ENCODE results near the gene LGR6. TPM values are rescaled to one million over a fixed set of nuclear protein-coding genes. Genes with fewer than 3 reads are reported as not detected.

LGR6 gene
- total RNA-seq, 4 donors from 2014 or later = 0.12 to 2.8 (median 0.48) TPM

DNA sequence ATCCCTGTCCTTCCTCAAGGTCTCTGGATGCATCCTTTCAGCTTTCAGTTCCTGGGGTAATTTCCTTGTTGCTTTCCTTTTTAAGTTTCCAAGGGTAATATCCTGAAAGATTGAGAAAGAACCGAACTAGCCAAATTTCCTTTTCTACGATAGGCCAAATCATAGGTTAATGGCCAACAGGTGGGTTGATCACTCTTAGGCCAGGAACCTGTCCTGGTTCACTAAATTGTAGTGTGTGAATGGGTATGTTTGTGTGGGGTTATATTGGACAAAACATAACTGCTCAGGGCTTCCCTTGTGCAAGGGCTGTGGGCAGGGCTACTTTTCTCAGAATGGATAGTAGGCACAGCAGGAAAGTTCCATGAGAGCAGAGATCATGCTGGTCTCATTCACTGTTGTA lies 131.0 kb downstream of the LGR6 start:
- Histone ChIP-seq H3K27ac (no peak overlapping the region), H3K4me3 (no peak overlapping the region), H3K27me3 (no peaks in the 10 kb centered on the region), H3K9me3 (no peaks in the 10 kb centered on the region), H3K36me3 (no peaks in the 10 kb centered on the region), H3K4me1 (no peaks in the 10 kb centered on the region)
- TF ChIP-seq, protein P1, sequence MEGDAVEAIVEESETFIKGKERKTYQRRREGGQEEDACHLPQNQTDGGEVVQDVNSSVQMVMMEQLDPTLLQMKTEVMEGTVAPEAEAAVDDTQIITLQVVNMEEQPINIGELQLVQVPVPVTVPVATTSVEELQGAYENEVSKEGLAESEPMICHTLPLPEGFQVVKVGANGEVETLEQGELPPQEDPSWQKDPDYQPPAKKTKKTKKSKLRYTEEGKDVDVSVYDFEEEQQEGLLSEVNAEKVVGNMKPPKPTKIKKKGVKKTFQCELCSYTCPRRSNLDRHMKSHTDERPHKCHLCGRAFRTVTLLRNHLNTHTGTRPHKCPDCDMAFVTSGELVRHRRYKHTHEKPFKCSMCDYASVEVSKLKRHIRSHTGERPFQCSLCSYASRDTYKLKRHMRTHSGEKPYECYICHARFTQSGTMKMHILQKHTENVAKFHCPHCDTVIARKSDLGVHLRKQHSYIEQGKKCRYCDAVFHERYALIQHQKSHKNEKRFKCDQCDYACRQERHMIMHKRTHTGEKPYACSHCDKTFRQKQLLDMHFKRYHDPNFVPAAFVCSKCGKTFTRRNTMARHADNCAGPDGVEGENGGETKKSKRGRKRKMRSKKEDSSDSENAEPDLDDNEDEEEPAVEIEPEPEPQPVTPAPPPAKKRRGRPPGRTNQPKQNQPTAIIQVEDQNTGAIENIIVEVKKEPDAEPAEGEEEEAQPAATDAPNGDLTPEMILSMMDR (IDR thresholded peaks at IDR 0.05) = no peak
- TF ChIP-seq EP300 (IDR thresholded peaks at IDR 0.05) (no peak), POLR2A (IDR thresholded peaks at IDR 0.05) (no peak), POLR2AphosphoS5 (IDR thresholded peaks at IDR 0.05) (no peak)
- whole genome bisulfite sequencing, 2 donors (ENCODE audit: low coverage in 1 of 2) = 80 to 94% methylated on average over 1 to 2 of the region's 2 CpGs
- ATAC-seq = no peak

DNA sequence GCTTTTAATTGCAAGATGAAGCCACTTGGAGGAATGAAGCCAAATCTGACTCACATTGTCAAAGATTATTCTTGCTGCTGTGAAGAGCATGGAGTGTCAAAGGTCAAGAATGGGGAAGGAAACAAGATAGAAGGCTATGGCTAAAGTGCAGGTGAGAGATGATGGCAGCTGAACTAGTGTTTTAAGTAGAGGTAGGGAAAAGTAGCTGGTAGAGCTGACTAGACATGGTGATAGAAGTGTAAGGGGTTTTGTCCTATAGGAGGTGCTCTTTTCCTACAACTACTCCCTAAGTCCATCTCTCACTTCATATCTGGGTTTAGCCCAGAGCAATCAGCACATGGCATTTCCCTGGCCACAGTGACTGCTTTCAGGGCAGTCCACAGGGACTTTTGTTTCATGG lies 136.3 kb downstream of the LGR6 start:
- H3K9me3 ChIP-seq = no peaks in the 10 kb centered on the region
- TF ChIP-seq EP300 (IDR thresholded peaks at IDR 0.05) = no peak
- TF ChIP-seq, protein P1 (IDR thresholded peaks at IDR 0.05) = no peak
- no peak for TF ChIP-seq POLR2A (IDR thresholded peaks at IDR 0.05)
- no peak for TF ChIP-seq POLR2AphosphoS5 (IDR thresholded peaks at IDR 0.05)
- ATAC-seq = no peak

DNA sequence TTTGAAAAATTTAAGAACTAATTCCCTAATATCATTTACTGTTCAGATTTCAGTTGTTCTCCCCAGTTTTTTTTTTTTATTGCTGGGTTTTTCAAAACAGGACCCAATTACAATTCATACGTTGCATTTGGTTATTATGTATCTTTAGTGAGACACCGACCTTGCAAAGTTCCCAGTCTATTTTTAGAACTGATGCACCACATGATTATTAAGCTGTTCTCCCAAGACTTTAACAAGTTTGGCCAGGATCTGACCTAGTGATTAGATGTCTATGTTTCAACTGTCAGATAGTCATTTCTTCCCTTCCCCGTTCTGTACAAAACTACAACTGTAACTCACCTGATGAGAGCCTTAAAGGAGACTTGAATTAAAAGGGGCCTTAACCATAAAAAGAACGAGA lies 140.3 kb downstream of the LGR6 start:
- no peak overlapping the region for H3K27ac ChIP-seq
- no peaks in the 10 kb centered on the region for H3K9me3 ChIP-seq
- peaks cover 0 to 15% of the 10 kb centered on the region in 2 donors for H3K36me3 ChIP-seq
- TF ChIP-seq POLR2AphosphoS5 (IDR thresholded peaks at IDR 0.05) = no peak
- no peak for TF ChIP-seq EP300 (IDR thresholded peaks at IDR 0.05)
- WGBS, 2 donors (ENCODE audit: low coverage in 1 of 2) = 33 to 59% methylated on average over 4 of the region's 4 CpGs
- H3K4me1 ChIP-seq = no peaks in the 10 kb centered on the region
- H3K4me3 ChIP-seq = no peak overlapping the region
- H3K27me3 ChIP-seq = no peaks in the 10 kb centered on the region
- no peak for ATAC-seq

More for the DNA sequence above, 136.3 kb downstream of the LGR6 start:
- H3K27me3 ChIP-seq = no peaks in the 10 kb centered on the region
- no peak overlapping the region for H3K4me3 ChIP-seq
- H3K27ac ChIP-seq = no peak overlapping the region
- H3K36me3 ChIP-seq = peaks cover 0 to 15% of the 10 kb centered on the region in 2 donors
- no peaks in the 10 kb centered on the region for H3K4me1 ChIP-seq

DNA sequence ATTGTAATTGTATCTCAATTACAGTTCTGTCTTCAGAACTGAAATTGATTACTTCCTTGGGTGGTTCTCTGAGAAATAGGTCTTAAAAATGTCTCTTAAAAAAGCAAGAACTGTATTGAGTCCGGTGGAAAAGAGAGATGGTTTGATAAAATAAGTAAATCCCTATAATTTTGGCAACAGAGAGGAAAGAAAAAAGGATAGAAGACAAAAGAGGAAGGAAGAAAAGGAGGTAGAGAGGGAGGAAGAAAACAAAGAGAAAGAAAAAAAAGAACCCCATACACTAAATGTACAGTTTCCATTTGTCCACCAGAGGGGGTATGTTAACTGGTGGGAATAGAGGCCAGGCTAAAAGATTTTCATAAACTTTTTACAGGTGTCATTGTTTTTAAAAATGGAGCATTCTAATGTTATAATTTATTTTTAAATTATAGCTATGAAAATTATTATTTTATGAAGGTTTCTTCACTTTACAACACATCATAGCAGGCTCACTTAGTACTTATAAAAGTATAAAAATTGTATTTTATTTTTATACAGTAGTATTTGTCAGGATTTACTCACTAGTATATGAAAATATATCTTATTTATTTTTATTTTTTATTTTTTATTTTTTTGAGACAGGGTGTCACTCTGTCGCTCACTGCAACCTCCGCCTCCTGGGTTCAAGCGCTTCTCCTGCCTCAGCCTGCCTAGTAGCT lies 150.2 kb downstream of the LGR6 start:
- Histone ChIP-seq H3K4me3 (no peak overlapping the region), H3K9me3 (no peaks in the 10 kb centered on the region), H3K27ac (no peak overlapping the region), H3K36me3 (no peaks in the 10 kb centered on the region), H3K27me3 (no peaks in the 10 kb centered on the region), H3K4me1 (peaks cover 0 to 23% (median 0%) of the 10 kb centered on the region in 3 donors)
- 60 to 71% methylated on average over 4 of the region's 4 CpGs for WGBS, 2 donors (ENCODE audit: low coverage in 1 of 2)
- ATAC-seq = no peak
- TF ChIP-seq EP300 (IDR thresholded peaks at IDR 0.05) = no peak
- no peak for TF ChIP-seq POLR2AphosphoS5 (IDR thresholded peaks at IDR 0.05)
- TF ChIP-seq POLR2A (IDR thresholded peaks at IDR 0.05) = no peak
- TF ChIP-seq, protein P1 (IDR thresholded peaks at IDR 0.05) = peak; percentile 71 to 80 (median 74)

DNA sequence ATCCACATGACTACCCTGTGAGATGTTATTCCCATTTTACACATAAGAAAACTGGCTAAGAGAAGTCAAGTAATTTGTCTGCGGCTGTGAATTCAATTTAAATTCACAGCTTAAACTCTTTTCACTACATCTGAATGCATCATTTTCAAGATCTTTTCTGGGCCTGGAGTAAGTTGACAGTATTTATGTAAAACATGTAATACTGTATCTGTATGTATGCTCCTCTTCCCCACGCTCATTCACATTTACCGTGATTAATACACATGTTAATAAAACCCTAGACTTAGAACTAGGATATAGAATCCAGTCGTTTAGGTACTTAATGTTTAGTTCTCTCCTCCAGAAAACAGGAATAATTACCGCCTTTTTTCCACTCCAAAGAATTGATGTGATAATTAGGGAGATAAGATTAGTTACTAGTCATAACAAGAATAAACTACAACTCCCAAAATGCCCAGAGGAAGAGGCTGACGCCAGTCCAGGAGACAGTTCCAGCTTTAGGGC lies 154.5 kb downstream of the LGR6 start:
- Histone ChIP-seq H3K27me3 (no peaks in the 10 kb centered on the region), H3K27ac (peak overlapping the region in 3 of 4 donors; percentile 60 to 91 (median 60))

More for the DNA sequence above, 154.5 kb downstream of the LGR6 start:
- Histone ChIP-seq H3K9me3 (no peaks in the 10 kb centered on the region), H3K4me3 (peak overlapping the region in 1 of 2 donors; percentile 95), H3K36me3 (no peaks in the 10 kb centered on the region), H3K4me1 (peaks cover 0 to 47% (median 7%) of the 10 kb centered on the region in 3 donors)
- no peak for TF ChIP-seq POLR2A (IDR thresholded peaks at IDR 0.05)
- TF ChIP-seq, protein P1 (IDR thresholded peaks at IDR 0.05) = no peak
- no peak for TF ChIP-seq POLR2AphosphoS5 (IDR thresholded peaks at IDR 0.05)
- no peak for TF ChIP-seq EP300 (IDR thresholded peaks at IDR 0.05)
- 48 to 57% methylated on average over 5 to 6 of the region's 6 CpGs for WGBS, 2 donors (ENCODE audit: low coverage in 1 of 2)
- ATAC-seq = no peak

Measured in gastroesophageal sphincter (tissue), 4 donors.